H1 (cell line): ENCODE measurements around the gene ELOVL6. TPM values are rescaled to one million over a fixed set of nuclear protein-coding genes. Genes with fewer than 3 reads are reported as not detected.

Source experiments
- BCL11A ChIP-seq, 2 experiments: IDR thresholded peaks; one replicate each; pipeline ENCODE4 v1.6.1; 2011; ENCODE audit warnings: low read depth in 2 of 2, low read length in 2 of 2, mild to moderate bottlenecking in 2 of 2
- CREB1 ChIP-seq: IDR thresholded peaks from 2 replicates; pipeline ENCODE4 v1.6.1; 2012; ENCODE audit warnings: inconsistent platforms
- EZH2 ChIP-seq: fragments of 200-600 bp; sonication (generic); IDR thresholded peaks from 2 replicates; pipeline ENCODE4 v1.7.1; 2012; ENCODE audit warnings: low read depth, mild to moderate bottlenecking, moderate library complexity, low read length, inconsistent platforms; ENCODE audit not compliant: severe bottlenecking
- GTF2F1 ChIP-seq: IDR thresholded peaks from 2 replicates; pipeline ENCODE4 v1.6.1; 2012; ENCODE audit warnings: low read depth, low read length, improper control_type of control experiment, borderline replicate concordance
- JUN ChIP-seq: IDR thresholded peaks from 2 replicates; pipeline ENCODE4 v1.6.1; 2011; ENCODE audit warnings: low read depth, mild to moderate bottlenecking, improper control_type of control experiment, low read length
- JUND ChIP-seq: IDR thresholded peaks from 2 replicates; pipeline ENCODE4 v1.6.1; 2011; ENCODE audit warnings: mild to moderate bottlenecking, improper control_type of control experiment, low read length
- MAFK ChIP-seq: IDR thresholded peaks from 2 replicates; pipeline ENCODE4 v1.6.1; 2012; ENCODE audit warnings: low read depth, mild to moderate bottlenecking, improper control_type of control experiment, low read length
- RXRA ChIP-seq: IDR thresholded peaks from 2 replicates; pipeline ENCODE4 v1.6.1; 2011; ENCODE audit warnings: low read depth, mild to moderate bottlenecking, low read length, moderate library complexity; ENCODE audit not compliant: insufficient read depth
- SP4 ChIP-seq: IDR thresholded peaks from 2 replicates; pipeline ENCODE4 v1.6.1; 2012; ENCODE audit warnings: low read length, inconsistent platforms
- polyA plus RNA-seq, 7 experiments: library from polyadenylated mRNA; depleted of rRNA in 3 of 7; stranded (reverse) in 5 of 7; unstranded in 2 of 7; fragments of >200 nt in 5 of 7; fragments of 200-250 nt in 2 of 7; gene quantifications; 1 replicate in 5 of 7; 2 replicates in 1 of 7; 4 replicates in 1 of 7; pipeline versions ENCODE4 v1.2.1 to v1.2.3, GENCODE V29; 2011 to 2013; ENCODE audit warnings: missing spikeins in 2 of 7, mixed read lengths in 2 of 7
- total RNA-seq: library from RNA; stranded (reverse); fragmentation: NEBNext Ultra II Directional; extraction: Animal tissue kit (Norgen Biotek cat#: 25700); gene quantifications from 2 replicates; pipeline ENCODE4 v1.2.1, GENCODE V29; 2021

The ELOVL6 gene
- total and polyA plus RNA-seq, 2 of the 8 experiments (the other 6 are each of a cell fraction or from before 2014, with no cell fraction given) = 27.8 to 86.6 TPM

- TF ChIP-seq BCL11A (IDR thresholded peaks at IDR 0.05; ENCODE audit: low read depth in 2 of 2, low read length in 2 of 2) (no peak), RXRA (no peak), JUND (no peak), EZH2 (no peak), SP4 (no peak), GTF2F1 (no peak), JUN (no peak), MAFK (no peak), CREB1 (no peak)
These were observed 69.9 kb downstream of the ELOVL6 start (continued) for GRCh38 chr4:110128472-110128919.
